IMR-90 (cell line): ENCODE measurements around the gene TGFBRAP1. TPM values are rescaled to one million over a fixed set of nuclear protein-coding genes. Genes with fewer than 3 reads are reported as not detected.

Experiments used
- ATAC-seq: fragments of 200-7000 bp; cut with Tn5 transposase; 2 replicates; pipeline ENCODE4 v1.9.1; 2020; ENCODE audit warnings: low read depth, mild to moderate bottlenecking, moderate library complexity
- BruUV-seq: library from RNA; stranded (reverse); fragments of 400-500 nt; replicated peaks from 2 replicates; lab custom pipeline; 2021; lab: Mats Ljungman, UMichigan
- CTCF ChIA-PET: fragments of 300-600 bp; formaldehyde crosslinking; extraction: SDS; loops from one replicate; lab custom pipeline; 2021; ENCODE audit warnings: antibody characterized with exemption; lab: Yijun Ruan, JAX
- POLR2A ChIA-PET: fragments of 300-600 bp; sonication (Branson Sonifier 250); formaldehyde crosslinking; loops from one replicate; lab custom pipeline; 2022; ENCODE audit warnings: antibody characterized with exemption; ENCODE audit not compliant: unreplicated experiment; lab: Charles Lee
- DNase-seq: peaks from one replicate; pipeline ENCODE4 v3.0.0; 2013
- H2AFZ ChIP-seq: replicated peaks from 2 replicates; pipeline ENCODE3; 2013; ENCODE audit warnings: low read length, mild to moderate bottlenecking; ENCODE audit not compliant: poor library complexity
- H2AK5ac ChIP-seq: 2 replicates; pipeline ENCODE4 v1.6.1; 2013; ENCODE audit warnings: low read depth, low read length, inconsistent platforms
- H2AK9ac ChIP-seq: replicated peaks from 2 replicates; pipeline ENCODE3; 2013; ENCODE audit warnings: mild to moderate bottlenecking, low read depth, low read length, moderate library complexity; ENCODE audit not compliant: poor library complexity
- H2BK120ac ChIP-seq: 2 replicates; pipeline ENCODE4 v1.6.1; 2013; ENCODE audit warnings: low read depth, low read length, inconsistent platforms
- H2BK15ac ChIP-seq: 3 replicates; pipeline ENCODE4 v1.6.1; 2013; ENCODE audit warnings: low read depth, low read length, inconsistent platforms
- H2BK20ac ChIP-seq: 2 replicates; pipeline ENCODE4 v1.6.1; 2013; ENCODE audit warnings: low read depth, mild to moderate bottlenecking, inconsistent platforms, low read length, moderate library complexity
- H2BK5ac ChIP-seq: 2 replicates; pipeline ENCODE4 v1.6.1; 2013; ENCODE audit warnings: mild to moderate bottlenecking, low read depth, low read length, inconsistent platforms; ENCODE audit not compliant: poor library complexity, severe bottlenecking
- H3K14ac ChIP-seq: replicated peaks from 2 replicates; pipeline ENCODE4 v1.6.1; 2013; ENCODE audit warnings: low read depth, low read length, inconsistent platforms
- H3K18ac ChIP-seq: 2 replicates; pipeline ENCODE4 v1.6.1; 2013; ENCODE audit warnings: low read depth, low read length, control low read depth
- H3K23ac ChIP-seq: 2 replicates; pipeline ENCODE4 v1.6.1; 2013; ENCODE audit warnings: low read depth, low read length, inconsistent platforms
- H3K27ac ChIP-seq: 2 replicates; pipeline ENCODE4 v1.5.1; 2013; ENCODE audit warnings: mild to moderate bottlenecking, control low read depth, low read length; ENCODE audit not compliant: insufficient read depth
- H3K27me3 ChIP-seq: 2 replicates; pipeline ENCODE4 v1.6.1; 2013; ENCODE audit warnings: low read length; ENCODE audit not compliant: control insufficient read depth, insufficient read depth
- H3K36me3 ChIP-seq: 2 replicates; pipeline ENCODE4 v1.6.1; 2013; ENCODE audit warnings: low read length, mixed read lengths; ENCODE audit not compliant: control insufficient read depth, insufficient read depth
- H3K4ac ChIP-seq: 2 replicates; pipeline ENCODE4 v1.6.1; 2013; ENCODE audit warnings: low read depth, low read length, inconsistent platforms
- H3K4me1 ChIP-seq: 2 replicates; pipeline ENCODE4 v1.6.1; 2013; ENCODE audit warnings: low read length, mixed read lengths; ENCODE audit not compliant: control insufficient read depth, insufficient read depth
- H3K4me2 ChIP-seq: 2 replicates; pipeline ENCODE4 v1.6.1; 2013; ENCODE audit warnings: low read depth, mild to moderate bottlenecking, control low read depth, low read length, moderate library complexity
- H3K4me3 ChIP-seq: 2 replicates; pipeline ENCODE4 v1.5.1; 2013; ENCODE audit warnings: low read depth, mild to moderate bottlenecking, control low read depth, low read length, moderate library complexity; ENCODE audit not compliant: insufficient read depth
- H3K56ac ChIP-seq: 2 replicates; pipeline ENCODE4 v1.6.1; 2013; ENCODE audit warnings: low read length, inconsistent platforms; ENCODE audit not compliant: insufficient read depth; ENCODE audit errors: extremely low read depth
- H3K79me1 ChIP-seq, 2 experiments: 2 replicates each; pipeline ENCODE4 v1.6.1; 2013; ENCODE audit warnings: low read length in 2 of 2, inconsistent platforms in 1 of 2, low read depth in 1 of 2
- H3K9ac ChIP-seq: 2 replicates; pipeline ENCODE4 v1.6.1; 2013; ENCODE audit warnings: low read depth, low read length, control low read depth
- H3K9me1 ChIP-seq: 2 replicates; pipeline ENCODE4 v1.6.1; 2013; ENCODE audit warnings: low read length, inconsistent platforms; ENCODE audit not compliant: insufficient read depth
- H3K9me3 ChIP-seq: 2 replicates; pipeline ENCODE4 v1.6.1; 2013; ENCODE audit warnings: low read length; ENCODE audit not compliant: control insufficient read depth, insufficient read depth
- H4K20me1 ChIP-seq: 2 replicates; pipeline ENCODE4 v1.6.1; 2013; ENCODE audit warnings: low read length, inconsistent platforms; ENCODE audit not compliant: insufficient read depth
- H4K5ac ChIP-seq: 2 replicates; pipeline ENCODE4 v1.6.1; 2013; ENCODE audit warnings: mild to moderate bottlenecking, low read depth, low read length, control low read depth
- H4K8ac ChIP-seq, 2 experiments: 2 replicates each; pipeline ENCODE4 v1.6.1; 2013; ENCODE audit warnings: low read depth in 2 of 2, low read length in 2 of 2, control low read depth in 1 of 2, inconsistent platforms in 1 of 2
- H4K91ac ChIP-seq: 2 replicates; pipeline ENCODE4 v1.6.1; 2013; ENCODE audit warnings: low read depth, low read length, inconsistent platforms; ENCODE audit not compliant: insufficient read depth
- BHLHE40 ChIP-seq: fragments of 150-350 bp; IDR thresholded peaks from 2 replicates; pipeline ENCODE4 v1.6.1; 2016; ENCODE audit warnings: mild to moderate bottlenecking, low read depth, low read length
- CEBPB ChIP-seq: IDR thresholded peaks from 2 replicates; pipeline ENCODE4 v1.6.1; 2012; ENCODE audit warnings: low read depth, low read length, improper control_type of control experiment
- CHD1 ChIP-seq: IDR thresholded peaks from 2 replicates; pipeline ENCODE4 v1.6.1; 2012; ENCODE audit warnings: low read depth, low read length, improper control_type of control experiment
- CTCF ChIP-seq: conservative IDR thresholded peaks from 2 replicates; pipeline ENCODE4 v1.5.1; 2012; ENCODE audit warnings: mild to moderate bottlenecking, low read depth, low read length, improper control_type of control experiment
- ELK1 ChIP-seq: fragments of 150-350 bp; IDR thresholded peaks from 2 replicates; pipeline ENCODE4 v1.6.1; 2016; ENCODE audit warnings: low read depth, mild to moderate bottlenecking, low read length, moderate library complexity, borderline replicate concordance
- FOS ChIP-seq: fragments of 150-350 bp; IDR thresholded peaks from 2 replicates; pipeline ENCODE4 v1.6.1; 2016; ENCODE audit warnings: low read depth, low read length
- MAZ ChIP-seq: IDR thresholded peaks from 2 replicates; pipeline ENCODE4 v1.6.1; 2012; ENCODE audit warnings: low read depth, mild to moderate bottlenecking, low read length, improper control_type of control experiment, moderate library complexity, borderline replicate concordance
- MXI1 ChIP-seq: IDR thresholded peaks from 2 replicates; pipeline ENCODE4 v1.6.1; 2012; ENCODE audit warnings: low read depth, mild to moderate bottlenecking, low read length, moderate library complexity, borderline replicate concordance
- NFE2L2 ChIP-seq: fragments of 150-350 bp; IDR thresholded peaks from 2 replicates; pipeline ENCODE4 v1.6.1; 2016; ENCODE audit warnings: low read depth, mild to moderate bottlenecking, low read length
- POLR2A ChIP-seq: IDR thresholded peaks from 2 replicates; pipeline ENCODE4 v1.6.1; 2012; ENCODE audit warnings: mild to moderate bottlenecking, low read depth, low read length
- RAD21 ChIP-seq: IDR thresholded peaks from 2 replicates; pipeline ENCODE4 v1.6.1; 2012; ENCODE audit warnings: low read length, improper control_type of control experiment
- RCOR1 ChIP-seq: IDR thresholded peaks from 2 replicates; pipeline ENCODE4 v1.6.1; 2012; ENCODE audit warnings: mild to moderate bottlenecking, low read length, improper control_type of control experiment; ENCODE audit not compliant: insufficient replicate concordance
- RFX5 ChIP-seq: IDR thresholded peaks from 2 replicates; pipeline ENCODE4 v1.8.0; 2012; ENCODE audit warnings: low read depth, mild to moderate bottlenecking, low read length, moderate library complexity
- SMC3 ChIP-seq: fragments of 150-350 bp; IDR thresholded peaks from 2 replicates; pipeline ENCODE4 v1.6.1; 2016; ENCODE audit warnings: low read depth, mild to moderate bottlenecking, antibody characterized with exemption, low read length, moderate library complexity
- USF2 ChIP-seq: fragments of 150-350 bp; IDR thresholded peaks from 2 replicates; pipeline ENCODE4 v1.6.1; 2017; ENCODE audit warnings: mild to moderate bottlenecking, antibody characterized with exemption, low read length, low read depth
- WGBS, 2 experiments: methylation state at CpG; one replicate each; pipeline versions ENCODE4 v1.1.5 to v1.1.7; 2013; ENCODE audit warnings: missing lambda C conversion rate in 2 of 2; ENCODE audit not compliant: insufficient read length in 1 of 2; ENCODE audit errors: extremely low coverage in 2 of 2; 5-methylcytosine and 5-hydroxymethylcytosine counted together
- dilution Hi-C: fragments of 300-500 bp; cut with HindIII; formaldehyde crosslinking; loops from one replicate; pipeline ENCODE4 v1.14.3; 2018; ENCODE audit warnings: low sequenced_read_pairs; ENCODE audit not compliant: unreplicated experiment
- in situ Hi-C: fragments of 300-500 bp; cut with MboI; formaldehyde crosslinking; loops from 3 replicates; pipeline ENCODE4 v1.14.3; 2019; ENCODE audit warnings: low sequenced_read_pairs, inconsistent platforms, mixed read lengths
- intact Hi-C: fragments of 100-400 bp; cut with micrococcal nuclease; formaldehyde crosslinking; loops from 2 replicates; pipeline ENCODE4 v1.10.0; 2022
- polyA plus RNA-seq, 3 experiments: library from polyadenylated mRNA; depleted of rRNA; stranded (reverse); fragments of >200 nt; gene quantifications; 2 replicates each; pipeline ENCODE4 v1.2.3, GENCODE V29; 2012; ENCODE audit warnings: low replicate concordance in 1 of 3
- total RNA-seq: library from RNA; depleted of rRNA; stranded (reverse); fragments of >200 nt; gene quantifications from 2 replicates; pipeline ENCODE4 v1.2.3, GENCODE V29; 2012

TGFBRAP1 gene
- total and polyA plus RNA-seq, 2 of the 4 experiments (the other 2 are of a cell fraction): 7.2 to 10.4 TPM

- H3K18ac ChIP-seq: no peak overlapping the region
- H3K9me1 ChIP-seq: 0 out of 2 replicates have a peak, but pooled peaks cover 3% of the 10 kb centered on the region
- 0 out of 2 replicates have a peak, but pooled peaks cover under 1% of the 10 kb centered on the region for H3K4me1 ChIP-seq
- DNase-seq (no peak), ATAC-seq (no peak)
- no peak overlapping the region for H2BK20ac ChIP-seq
- no peak overlapping the region for H2AK5ac ChIP-seq
- 79% methylated on average over 2 of the region's 7 CpGs; no CpG with 5 or more reads in 1 of the 2 experiments for WGBS, 2 experiments
- no peak overlapping the region for H3K4me3 ChIP-seq
- in situ Hi-C loops: loop anchor here (5.0 kb wide), 1 partner anchor 185 kb away; no protein-coding TSS in a partner anchor
- POLR2A ChIA-PET: interaction anchor here (0.5 kb wide), 1 partner anchor 14 kb away, joined by 3 read pairs; no protein-coding TSS in a partner anchor
- H3K56ac ChIP-seq: no peak overlapping the region
- intact Hi-C loops: no loop called here
- H3K36me3 ChIP-seq: peaks cover 7% of the 10 kb centered on the region
- H3K79me1 ChIP-seq: peaks cover 3 to 22% of the 10 kb centered on the region in 2 experiments; a peak in 3 of 4 replicates
- H4K8ac ChIP-seq: no peak overlapping the region
- H3K9me3 ChIP-seq: no peaks in the 10 kb centered on the region
- no peak overlapping the region for H2BK15ac ChIP-seq
- no TSS peak for BruUV-seq
- no peak overlapping the region for H2AK9ac ChIP-seq
- no peak overlapping the region for H3K14ac ChIP-seq
- H3K27me3 ChIP-seq: no peaks in the 10 kb centered on the region
- H4K91ac ChIP-seq: no peak overlapping the region
- H3K4me2 ChIP-seq: no peak overlapping the region
- no peak overlapping the region for H2BK120ac ChIP-seq
- no peaks in the 10 kb centered on the region; the same call in 1 of the 2 replicates for H4K20me1 ChIP-seq
- H2BK5ac ChIP-seq: no peak overlapping the region
- H4K5ac ChIP-seq: no peak overlapping the region
- H3K9ac ChIP-seq: no peak overlapping the region
- dilution Hi-C loops: no loop called here
- H3K23ac ChIP-seq: no peak overlapping the region
- H3K4ac ChIP-seq: no peak overlapping the region
- CTCF ChIA-PET: no interaction called here
- no peak overlapping the region for H2AFZ ChIP-seq
- H3K27ac ChIP-seq: no peak overlapping the region
- no peak for TF ChIP-seq RAD21
- no peak for TF ChIP-seq MAZ
- TF ChIP-seq RFX5: no peak
- TF ChIP-seq CHD1: no peak
- no peak for TF ChIP-seq RCOR1
- TF ChIP-seq CTCF: no peak
- TF ChIP-seq POLR2A: no peak
- TF ChIP-seq FOS: no peak
- no peak for TF ChIP-seq NFE2L2
- TF ChIP-seq BHLHE40: no peak
- TF ChIP-seq MXI1: no peak
- no peak for TF ChIP-seq CEBPB
- no peak for TF ChIP-seq ELK1
- TF ChIP-seq SMC3: no peak
- no peak for TF ChIP-seq USF2
These were observed 32.3 kb downstream of the TGFBRAP1 start for GRCh38 chr2:105297216-105297615.
